ENCODE data around the gene PRRG2. TPM values are rescaled to one million over a fixed set of nuclear protein-coding genes. Genes with fewer than 3 reads are reported as not detected.

PRRG2 gene
- total RNA-seq, 1 donor from 2014 or later = 1.1 TPM

DNA sequence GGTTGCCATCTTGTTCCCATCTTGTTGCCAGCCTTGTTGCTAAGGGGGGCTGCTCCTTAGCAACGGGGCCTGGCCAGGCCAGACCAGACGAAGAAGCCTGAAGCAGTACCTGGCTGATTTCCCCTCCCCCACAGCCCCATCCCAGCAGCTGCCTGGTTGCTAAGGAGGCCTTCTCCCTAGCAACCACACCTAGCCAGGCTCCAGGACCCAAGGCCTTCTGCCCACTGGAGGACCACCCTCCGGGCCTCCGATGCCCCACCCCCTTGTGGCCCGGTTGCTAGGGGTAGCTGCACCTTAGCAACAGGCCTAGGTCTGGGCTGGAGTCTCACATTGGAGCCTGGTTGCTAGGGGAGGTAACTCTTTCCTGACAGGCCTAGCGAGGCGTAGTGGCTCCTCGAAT is 3.9 kb downstream of the PRRG2 start:
- intact Hi-C loops (cut with micrococcal nuclease) = no loop called here

DNA sequence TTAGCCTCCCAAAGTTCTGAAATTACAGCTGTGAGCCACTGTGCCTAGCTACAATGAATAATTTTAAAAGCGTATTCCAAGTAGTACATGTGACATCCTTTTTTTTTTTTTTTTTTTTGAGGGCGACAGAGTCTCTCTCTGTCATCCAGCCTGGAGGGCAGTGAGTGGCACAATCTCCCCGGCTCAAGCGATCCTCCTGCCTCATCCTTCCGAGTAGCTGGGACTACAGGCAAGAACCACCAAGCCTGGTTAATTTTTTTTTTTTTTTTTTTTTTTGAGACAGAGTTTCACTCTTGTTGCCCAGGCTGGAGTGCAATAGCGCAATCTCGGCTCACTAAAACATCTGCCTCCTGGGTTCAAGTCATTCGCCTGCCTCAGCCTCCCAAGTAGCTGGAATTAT is 6.1 kb downstream of the PRRG2 start:
- intact Hi-C loops (cut with micrococcal nuclease) = no loop called here

DNA sequence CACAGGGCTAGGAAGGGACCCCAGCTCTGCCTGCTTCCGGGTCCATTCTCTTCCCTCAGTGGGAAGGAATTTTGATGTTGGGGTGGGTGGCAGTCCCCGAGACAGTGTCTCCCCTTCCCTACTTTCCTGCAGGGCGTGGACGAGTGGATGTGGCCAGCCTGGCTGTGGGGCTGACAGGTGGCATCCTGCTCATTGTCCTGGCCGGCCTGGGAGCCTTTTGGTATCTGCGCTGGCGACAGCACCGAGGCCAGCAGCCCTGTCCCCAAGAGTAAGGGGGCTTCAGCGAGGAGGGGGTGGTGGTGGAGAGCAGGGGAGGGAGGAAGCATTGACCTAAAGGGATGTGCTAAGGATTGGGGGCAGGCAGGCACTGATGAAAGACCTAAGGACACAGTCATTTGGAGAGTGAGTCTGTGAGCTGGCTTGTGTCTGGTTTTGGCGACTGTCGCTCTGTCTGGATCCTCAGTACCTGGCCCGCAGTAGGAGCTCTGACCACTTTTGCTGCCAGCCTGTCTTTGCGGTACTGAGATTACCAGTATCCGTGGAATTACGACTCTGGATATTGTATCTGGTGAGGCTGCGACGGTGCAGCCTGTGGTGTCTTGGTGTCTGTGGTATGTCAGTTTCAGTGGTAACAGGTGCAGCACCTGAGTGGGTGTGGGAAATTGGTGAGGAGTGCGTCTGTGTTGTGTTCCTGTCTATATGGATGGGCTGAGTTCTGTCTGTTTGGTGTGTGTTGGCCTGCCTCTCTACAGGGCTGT is 7.4 kb downstream of the PRRG2 start:
- intact Hi-C loops (cut with micrococcal nuclease) = no loop called here

DNA sequence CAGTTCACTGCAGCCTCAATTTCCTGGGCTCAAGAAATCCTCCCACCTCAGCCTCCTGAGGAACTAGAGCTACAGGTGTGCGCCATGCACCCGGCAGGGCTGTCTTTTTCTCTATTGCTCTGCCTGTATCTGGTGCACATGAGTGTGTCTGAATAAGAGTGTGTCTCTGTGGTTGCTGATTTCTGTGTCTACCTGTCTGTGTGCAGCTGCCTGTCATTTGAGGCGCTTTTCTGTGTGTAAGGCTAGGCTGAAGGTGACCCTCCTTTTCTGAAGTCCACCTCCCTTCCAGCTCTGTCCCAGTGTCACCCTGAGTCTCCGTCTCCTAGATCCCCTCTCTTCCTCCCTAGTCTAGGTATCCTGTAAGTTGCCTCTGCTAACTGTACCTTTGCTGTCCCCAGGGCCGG is 8.4 kb downstream of the PRRG2 start:
- intact Hi-C loops (cut with micrococcal nuclease) = no loop called here

DNA sequence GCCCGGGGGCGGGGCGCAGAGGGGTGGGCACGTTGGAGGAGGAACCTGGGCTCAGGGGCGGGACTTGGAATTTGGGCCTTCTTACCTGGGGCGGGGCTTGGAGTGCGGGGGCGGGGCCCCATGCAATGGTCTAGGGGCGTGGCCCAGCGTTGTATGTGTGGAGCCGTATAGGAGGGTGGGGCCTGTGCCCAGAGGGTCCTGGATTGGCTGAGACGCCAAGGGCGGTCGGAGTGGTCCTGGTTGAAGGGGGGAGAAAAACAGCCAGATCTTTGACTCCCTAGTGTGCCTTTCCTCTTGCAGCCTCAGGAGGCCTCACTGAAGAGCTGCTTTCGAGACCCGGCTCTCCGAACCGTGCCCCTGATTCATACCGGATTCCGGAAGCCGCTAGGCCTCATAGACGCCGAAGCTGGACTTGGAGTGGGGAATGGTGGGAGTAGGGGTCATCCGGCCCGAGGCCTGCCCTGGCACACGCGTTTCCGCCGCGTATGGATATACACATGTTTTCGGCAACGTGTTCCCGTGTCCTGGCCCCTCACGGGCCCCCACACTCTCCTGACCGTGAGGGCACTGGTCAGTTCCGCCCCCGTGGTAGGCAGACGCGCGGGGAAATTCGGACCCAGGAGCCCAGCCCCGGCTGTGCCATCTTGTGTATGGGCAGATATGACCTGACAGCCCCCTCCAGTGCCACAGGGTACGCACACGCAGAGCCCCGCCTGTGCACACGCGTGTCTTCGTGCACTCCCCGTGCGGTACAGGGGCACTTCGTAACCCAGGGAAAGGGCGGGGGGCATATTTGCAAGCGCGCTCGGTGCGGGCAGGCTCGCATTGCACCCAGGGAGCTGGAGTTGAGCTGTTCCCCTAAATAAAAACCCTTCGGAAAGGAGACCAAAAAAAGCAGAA is 9.2 kb downstream of the PRRG2 start:
- intact Hi-C loops (cut with micrococcal nuclease) = loop anchor here (1.0 to 5.0 kb wide), 3 partner anchors 10 to 287 kb away; partner anchors contain the start of genes AKT1S1, NOSIP and TBC1D17

DNA sequence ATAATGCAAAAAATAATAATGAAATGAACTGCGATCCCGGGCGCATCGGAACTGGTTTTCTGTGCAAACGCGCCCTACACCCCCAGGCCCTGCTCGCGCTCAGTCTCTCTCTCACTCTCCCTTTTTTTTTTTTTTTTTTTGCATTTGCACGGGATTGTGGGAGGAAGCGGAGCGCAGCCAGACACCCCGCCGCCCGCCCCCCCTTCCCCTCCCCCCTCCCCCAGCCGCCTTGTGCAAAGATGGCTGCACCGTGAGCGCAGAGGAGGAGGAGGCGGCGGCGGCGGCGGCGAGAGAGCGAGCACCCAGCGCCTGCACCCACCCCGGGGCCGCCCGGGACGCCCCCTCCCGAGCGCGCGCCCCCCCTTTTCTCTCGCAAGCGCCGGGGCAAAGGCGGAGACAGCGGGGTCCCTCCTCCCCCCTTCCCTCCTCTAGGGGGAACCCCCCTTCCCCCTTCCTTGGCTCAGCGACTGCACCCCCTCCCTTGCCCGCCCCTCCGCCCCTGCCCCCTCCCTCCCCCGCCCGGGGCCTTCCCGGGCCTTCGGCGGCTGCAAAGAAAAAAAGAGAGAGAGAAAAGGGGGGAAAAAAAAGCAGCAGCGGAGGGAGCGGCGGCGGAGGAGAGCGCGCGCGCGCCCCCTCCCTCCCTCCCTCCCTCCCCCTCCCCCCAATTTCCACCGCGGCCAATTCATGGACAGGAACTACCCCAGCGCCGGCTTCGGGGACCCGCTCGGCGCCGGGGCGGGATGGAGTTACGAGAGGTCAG is 10.0 kb downstream of the PRRG2 start, which contains the start of gene PRR12:
TSS of gene PRR12 (plus strand) at position 212 of the 760 bp plus-strand sequence. CDS start at position 685, 473 bp downstream.
- intact Hi-C loops (cut with micrococcal nuclease) = loop anchor here (1.0 to 5.0 kb wide), 3 partner anchors 11 to 286 kb away; partner anchors contain the start of genes AKT1S1, NOSIP and TBC1D17

DNA sequence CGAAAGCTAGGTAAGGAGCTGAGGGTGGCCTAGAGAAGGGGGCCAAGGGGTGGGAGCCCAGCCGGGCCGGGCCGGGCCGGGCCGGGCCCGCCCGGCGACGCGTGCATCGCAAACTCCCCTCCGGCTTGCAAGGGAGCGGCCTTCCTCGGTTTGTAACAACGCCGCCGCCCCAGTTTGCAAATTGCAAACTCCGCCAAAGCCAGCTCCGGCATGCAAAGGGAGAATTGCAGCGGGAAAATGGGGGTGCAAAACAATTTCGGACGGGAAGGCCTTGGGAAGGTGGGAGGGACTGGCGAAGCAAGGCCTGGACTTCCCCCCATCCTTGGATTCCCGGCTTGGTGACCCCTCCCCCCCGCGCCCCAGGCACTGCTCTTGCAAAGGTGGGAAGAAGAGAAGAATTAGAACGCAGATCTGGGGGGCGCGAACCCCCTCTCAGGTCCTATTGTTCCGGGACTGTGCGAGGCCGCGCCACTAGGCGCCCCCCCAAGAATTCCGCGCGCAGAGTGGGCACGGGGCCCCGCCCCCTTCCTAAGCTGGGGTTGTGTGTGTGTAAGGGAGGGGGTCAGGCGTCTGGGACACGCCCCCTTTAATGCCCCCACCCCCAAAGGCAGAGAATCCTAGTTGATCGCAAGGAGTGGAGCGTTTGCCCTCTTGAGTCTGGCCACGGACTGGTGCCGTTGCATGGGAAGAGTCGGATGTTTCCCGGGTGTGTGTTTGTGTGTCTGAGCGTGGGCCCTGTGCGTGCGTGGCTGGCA is 10.8 kb downstream of the PRRG2 start:
- intact Hi-C loops (cut with micrococcal nuclease) = loop anchor here (5.0 kb wide), 1 partner anchor 285 kb away; the partner anchor contains the start of genes AKT1S1 and TBC1D17

DNA sequence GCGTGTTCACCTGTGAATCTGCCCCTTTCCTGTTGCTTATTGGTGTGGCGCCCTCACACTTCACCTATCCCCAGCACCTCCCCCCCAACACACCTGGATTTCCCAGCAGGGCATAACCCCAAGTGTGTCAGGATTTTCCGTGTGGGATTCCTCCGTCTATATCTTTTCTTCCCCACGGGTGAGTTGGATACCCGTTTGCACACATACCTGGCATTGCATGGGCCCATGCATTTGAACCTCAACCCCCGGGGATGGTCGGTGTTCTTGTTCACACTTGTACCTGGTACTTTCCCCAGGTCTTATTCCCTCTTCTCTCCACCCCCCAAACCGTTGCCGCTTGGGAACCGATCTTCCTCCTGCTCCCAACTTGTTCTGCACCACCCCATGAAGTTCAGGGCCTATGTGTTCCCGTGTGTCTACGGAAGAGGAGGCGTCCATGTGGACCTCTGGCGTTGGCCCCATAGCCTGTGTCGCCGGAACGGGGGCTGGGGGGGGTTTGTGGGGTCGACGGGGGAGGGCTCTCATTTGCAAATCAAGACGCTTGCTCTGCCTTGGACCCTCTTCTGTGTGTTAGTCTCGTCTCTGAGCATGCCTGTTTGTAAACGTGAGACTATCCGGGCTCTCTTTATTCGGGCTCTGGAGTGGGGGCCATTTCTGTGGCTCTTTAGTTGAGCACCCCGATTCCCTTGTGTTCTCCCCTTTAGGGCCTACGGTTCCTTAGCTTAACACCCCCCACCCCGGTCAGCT is 11.5 kb downstream of the PRRG2 start:
- intact Hi-C loops (cut with micrococcal nuclease) = loop anchor here (1.0 to 5.0 kb wide), 3 partner anchors 48 to 285 kb away; partner anchors contain the start of genes AKT1S1, RRAS and TBC1D17

DNA sequence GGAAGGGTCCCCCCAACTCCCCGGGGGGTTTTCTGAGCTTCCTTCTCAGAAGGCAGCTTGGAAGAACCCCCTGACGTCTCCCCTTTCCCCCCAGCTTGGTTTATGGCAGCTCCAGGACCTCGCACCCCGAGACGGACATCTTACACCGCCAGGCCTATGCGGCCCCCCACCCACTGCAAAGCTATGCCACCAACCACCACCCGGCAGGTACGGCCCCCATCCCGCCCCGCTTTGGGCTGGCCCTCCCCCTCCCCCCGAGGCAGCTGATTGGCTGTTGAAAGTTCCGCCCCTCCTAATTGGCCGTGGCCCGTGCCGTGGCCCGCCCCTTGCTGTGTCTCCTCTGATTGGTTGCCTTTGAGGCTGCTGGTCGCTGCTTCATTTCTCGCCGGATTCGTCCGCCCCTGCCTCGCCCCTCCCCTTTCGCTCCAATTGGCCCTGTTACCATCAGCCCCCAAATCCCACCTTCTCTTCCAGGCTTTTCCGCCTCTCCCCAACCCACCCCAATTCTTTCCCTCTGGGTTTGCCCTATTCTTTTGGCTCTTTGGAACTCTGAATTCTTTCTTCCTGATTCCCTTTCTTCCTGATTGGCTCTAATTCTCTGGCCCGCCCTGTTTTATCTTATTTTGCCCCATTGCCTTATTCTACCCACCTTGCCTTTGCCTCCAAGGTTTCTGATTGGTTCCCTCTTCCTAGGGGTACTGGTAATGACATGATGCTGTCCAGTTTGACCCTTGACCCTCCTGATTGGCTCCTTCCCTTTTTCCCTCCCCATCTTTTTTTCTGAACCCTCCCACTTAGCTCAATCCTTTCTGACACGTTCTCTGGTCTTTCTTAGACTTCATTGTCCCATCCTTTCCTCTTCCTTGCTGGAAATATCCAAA is 12.4 kb downstream of the PRRG2 start:
- intact Hi-C loops (cut with micrococcal nuclease) = loop anchor here (1.0 to 5.0 kb wide), 3 partner anchors 47 to 284 kb away; partner anchors contain the start of genes AKT1S1, RRAS and TBC1D17

DNA sequence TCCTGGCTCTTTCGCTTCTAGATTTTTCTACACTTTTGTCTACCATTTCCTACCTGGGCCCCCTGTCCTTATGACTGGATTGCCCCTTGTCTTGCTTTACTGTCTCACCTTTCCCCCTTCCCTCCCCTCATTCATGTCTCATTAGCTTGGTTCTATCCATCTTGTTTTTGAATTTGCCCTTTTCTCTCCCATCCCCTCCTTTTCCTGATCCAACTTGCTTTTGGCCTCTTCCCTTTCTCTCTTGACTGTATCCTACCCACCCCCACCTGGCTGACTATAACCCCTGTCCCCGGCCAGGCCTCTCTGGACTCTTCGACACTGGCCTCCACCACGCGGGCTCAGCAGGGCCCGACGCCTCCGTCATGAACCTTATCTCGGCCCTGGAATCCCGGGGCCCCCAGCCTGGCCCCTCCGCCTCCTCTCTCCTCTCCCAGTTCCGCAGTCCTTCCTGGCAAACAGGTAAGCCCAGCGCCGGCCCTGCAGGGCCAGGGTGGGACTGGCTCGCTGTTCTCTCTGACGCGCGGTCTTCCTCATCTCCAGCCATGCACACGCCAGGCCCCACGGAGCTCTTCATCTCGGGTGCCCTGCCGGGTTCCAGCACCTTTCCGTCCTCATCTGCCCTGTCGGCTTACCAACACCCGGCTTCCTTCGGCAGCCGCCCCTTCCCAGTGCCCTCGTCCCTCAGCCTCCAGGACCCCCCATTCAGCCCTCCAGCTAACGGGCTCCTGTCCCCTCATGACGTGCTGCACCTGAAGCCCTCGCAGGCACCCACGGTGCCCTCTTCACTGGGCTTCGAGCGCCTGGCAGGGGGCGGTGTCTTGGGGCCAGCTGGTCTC is 13.3 kb downstream of the PRRG2 start:
- intact Hi-C loops (cut with micrococcal nuclease) = loop anchor here (5.0 kb wide), 1 partner anchor 283 kb away; the partner anchor contains the start of genes AKT1S1 and TBC1D17

DNA sequence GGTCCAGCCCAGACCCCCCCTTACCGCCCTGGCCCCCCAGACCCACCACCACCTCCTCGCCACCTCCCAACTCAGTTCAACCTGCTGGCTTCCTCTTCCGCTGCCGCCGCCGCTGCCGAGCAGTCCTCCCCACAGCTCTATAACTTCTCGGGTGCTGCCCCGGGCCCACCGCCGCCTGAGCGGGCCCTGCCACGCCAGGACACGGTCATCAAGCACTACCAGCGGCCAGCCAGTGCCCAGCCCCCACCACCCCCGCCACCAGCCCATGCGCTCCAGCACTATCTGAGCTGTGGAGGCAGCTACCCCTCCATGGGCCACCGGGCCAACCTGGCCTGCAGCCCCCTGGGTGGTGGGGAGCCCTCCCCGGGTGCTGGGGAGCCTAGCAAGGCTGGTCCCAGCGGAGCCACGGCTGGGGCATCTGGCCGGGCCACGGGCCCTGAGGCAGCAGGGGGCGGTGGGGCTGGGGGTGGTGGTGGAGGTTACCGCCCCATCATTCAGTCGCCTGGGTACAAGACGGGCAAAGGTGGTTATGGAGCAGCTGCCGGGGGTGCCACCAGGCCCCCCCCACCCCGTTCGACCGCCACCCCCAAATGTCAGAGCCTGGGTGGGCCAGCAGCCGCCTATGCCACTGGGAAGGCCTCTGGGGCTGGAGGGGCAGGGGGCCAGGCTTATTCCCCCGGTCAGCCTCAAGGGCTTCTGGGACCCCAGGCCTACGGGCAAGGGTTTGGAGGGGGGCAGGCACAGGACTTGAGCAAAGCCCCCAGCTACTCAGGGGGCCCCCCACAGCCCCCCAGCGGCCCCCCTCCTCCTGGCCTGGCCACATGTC is 14.1 kb downstream of the PRRG2 start:
- intact Hi-C loops (cut with micrococcal nuclease) = loop anchor here (5.0 kb wide), 1 partner anchor 282 kb away; the partner anchor contains the start of genes AKT1S1 and TBC1D17

DNA sequence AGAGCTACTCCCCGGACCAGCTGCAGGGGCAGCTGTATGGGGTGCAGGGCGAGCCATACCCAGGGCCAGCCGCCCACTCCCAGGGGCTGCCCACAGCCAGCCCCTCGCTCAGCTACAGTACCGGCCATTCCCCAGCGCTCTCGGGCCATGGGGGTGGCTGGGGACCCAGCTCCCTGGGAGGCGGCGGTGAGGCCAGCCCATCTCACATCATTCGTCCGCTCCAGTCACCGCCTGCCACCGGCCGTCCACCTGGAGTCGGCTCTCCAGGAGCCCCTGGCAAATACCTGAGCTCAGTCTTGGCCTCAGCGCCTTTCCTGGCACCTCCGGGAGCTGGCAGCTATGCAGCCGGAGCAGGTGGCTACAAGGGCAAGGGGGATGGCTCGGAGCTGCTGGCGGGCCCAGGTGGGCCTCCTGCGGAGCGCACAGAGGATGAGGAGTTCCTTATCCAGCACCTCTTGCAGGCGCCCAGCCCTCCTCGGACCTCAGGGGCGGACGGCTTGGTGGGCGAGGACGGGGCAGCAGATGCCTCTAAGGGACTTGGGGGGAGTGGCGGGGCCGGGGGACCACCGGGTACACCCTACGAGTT is 14.8 kb downstream of the PRRG2 start:
- intact Hi-C loops (cut with micrococcal nuclease) = no loop called here

DNA sequence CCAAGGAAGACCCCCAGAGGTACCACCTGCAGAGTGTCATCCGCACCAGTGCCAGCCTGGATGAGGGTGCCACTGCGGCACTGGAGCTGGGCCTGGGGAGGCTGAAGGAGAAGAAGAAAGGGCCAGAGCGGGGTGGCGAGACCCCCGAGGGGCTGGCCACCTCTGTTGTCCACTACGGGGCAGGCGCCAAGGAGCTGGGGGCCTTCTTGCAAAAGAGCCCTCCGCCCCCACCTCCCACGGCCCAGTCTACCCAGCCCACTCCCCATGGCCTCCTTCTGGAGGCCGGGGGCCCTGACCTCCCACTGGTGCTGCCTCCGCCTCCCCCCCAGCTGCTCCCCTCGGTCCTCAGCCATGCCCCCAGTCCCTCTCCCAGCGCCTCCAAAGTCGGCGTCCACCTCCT is 15.3 kb downstream of the PRRG2 start:
- intact Hi-C loops (cut with micrococcal nuclease) = no loop called here

DNA sequence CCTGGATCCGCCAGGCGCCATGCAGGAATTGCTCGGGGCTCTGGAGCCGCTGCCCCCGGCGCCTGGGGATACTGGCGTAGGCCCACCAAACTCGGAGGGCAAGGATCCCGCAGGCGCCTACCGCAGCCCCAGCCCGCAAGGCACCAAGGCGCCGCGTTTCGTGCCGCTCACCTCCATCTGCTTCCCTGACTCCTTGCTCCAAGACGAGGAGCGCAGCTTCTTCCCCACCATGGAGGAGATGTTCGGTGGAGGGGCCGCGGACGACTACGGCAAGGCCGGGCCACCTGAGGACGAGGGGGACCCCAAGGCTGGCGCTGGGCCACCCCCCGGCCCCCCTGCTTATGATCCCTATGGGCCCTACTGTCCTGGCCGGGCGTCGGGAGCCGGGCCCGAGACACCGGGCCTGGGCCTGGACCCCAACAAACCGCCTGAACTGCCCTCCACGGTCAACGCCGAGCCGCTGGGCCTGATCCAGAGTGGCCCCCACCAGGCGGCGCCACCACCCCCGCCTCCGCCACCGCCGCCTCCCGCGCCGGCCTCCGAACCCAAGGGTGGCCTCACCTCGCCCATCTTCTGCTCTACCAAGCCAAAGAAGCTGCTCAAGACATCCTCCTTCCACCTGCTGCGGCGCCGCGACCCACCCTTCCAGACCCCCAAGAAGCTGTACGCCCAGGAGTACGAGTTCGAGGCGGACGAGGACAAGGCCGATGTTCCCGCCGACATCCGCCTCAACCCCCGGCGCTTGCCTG is 16.0 kb downstream of the PRRG2 start:
- intact Hi-C loops (cut with micrococcal nuclease) = no loop called here

DNA sequence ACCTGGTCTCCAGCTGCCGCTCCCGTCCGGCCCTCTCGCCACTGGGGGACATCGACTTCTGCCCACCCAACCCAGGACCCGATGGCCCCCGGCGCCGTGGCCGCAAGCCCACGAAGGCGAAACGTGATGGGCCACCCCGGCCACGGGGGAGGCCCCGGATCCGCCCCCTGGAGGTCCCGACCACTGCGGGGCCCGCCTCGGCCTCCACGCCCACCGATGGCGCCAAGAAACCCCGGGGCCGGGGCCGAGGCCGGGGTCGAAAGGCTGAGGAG is 16.5 kb downstream of the PRRG2 start:
- intact Hi-C loops (cut with micrococcal nuclease) = no loop called here
